ENCODE measurements around the gene TAF6L.
"Not testable (repeated sequence)": the region's sequence is repeated elsewhere in the genome, so short reads cannot be mapped to it uniquely, and the experiment has no call there.

TAF6L gene

DNA sequence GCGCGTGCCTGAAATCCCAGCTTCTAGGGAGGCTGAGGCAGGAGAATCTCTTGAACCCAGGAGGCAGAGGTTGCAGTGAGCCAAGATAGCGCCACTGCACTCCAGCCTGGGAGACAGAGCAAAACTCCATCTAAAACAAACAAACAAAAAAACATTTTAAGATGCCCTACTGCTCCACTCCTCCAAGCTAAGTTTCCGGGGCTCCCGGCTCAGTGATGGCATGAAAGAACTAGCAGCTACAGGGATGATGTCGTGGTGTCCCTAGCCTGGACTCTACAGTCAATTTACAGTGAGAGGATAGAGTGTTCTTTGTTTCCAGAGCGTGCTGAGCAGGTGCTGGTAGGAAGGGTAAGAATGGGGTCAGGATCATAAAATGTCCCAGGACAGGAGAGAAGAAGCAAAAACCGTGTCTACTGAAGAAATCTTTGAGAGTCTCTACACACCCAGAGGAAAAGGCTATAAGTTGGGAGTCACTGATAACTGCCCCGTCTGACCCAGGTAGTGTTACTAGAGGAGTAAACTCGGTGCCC lies 16.0 kb upstream of the TAF6L start:
- peak; percentile 63 for DNase-seq (ENCODE audit: low spot score)

GRCh38 chr11:62757846-62758788 lies 13.1 kb upstream of the TAF6L start:
- DNase-seq (ENCODE audit: low spot score), result no peak

GRCh38 chr11:62760867-62761227 lies 10.3 kb upstream of the TAF6L start:
- not testable (repeated sequence) for DNase-seq (ENCODE audit: low spot score)

GRCh38 chr11:62770778-62771143 lies 435 bp upstream of the TAF6L start:
- DNase-seq (ENCODE audit: low spot score), result no peak

DNA sequence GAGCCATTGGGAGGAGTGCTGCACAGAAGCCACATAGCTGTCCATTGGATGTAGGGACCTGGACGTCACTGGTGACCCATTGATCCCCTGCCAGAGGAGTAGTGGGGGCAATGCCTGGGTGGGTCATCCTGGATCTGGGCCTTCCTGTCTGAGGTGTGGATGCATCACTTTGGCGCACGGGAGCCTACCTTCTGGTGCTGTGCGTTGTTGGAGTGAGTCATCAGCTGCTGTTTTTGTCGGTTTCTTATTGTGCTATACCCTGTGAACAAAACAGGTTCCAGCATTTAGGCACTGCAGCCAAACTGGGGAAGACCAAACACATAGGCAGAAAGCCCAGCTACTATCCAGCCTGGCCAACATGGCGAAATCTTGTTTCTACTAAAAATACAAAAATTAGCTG lies 3.2 kb downstream of the TAF6L start:
- DNase-seq (ENCODE audit: low spot score), result no peak

DNA sequence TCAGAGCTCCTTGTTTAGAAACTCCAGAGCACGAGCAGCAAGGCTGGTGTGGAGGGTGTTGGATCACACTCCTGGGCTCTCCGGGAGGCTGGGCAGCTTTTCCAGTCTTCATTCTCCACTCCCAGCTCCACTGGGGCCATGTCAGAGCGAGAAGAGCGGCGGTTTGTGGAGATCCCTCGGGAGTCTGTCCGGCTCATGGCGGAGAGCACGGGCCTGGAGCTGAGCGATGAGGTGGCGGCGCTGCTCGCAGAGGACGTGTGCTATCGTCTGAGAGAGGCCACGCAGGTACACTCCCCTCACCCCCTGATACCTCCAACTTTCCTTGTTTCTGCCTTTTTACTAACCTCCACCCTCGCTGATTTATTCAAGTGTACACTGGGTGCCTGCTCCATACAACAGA lies 4.5 kb downstream of the TAF6L start:
- no peak for DNase-seq (ENCODE audit: low spot score)

- no peak for DNase-seq (ENCODE audit: low spot score)
Observed at GRCh38 chr11:62777389-62777788, 6.2 kb downstream of the TAF6L start.

DNA sequence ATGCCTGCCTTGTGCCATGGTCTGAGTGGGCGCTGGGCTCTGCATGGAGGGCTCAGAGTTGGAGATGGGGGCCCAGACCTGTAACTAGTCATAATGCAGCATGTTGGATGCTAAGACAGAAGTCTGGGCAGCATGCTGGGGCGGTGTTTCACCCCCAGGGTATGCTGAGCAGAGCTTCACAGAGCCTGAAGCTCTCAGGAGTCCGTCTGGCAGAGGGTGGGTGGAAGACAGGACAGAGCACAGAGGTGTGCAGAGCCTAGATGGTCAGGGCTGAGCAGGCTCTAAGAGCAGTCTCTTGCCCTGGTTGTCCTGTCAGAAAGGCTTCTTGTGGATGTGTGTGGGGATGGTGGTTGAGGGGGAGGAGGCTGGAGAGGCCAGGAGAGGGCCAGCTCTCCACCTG lies 7.2 kb downstream of the TAF6L start:
- DNase-seq (ENCODE audit: low spot score), result no peak

- DNase-seq (ENCODE audit: low spot score), result no peak
Observed at GRCh38 chr11:62782753-62783152, 11.6 kb downstream of the TAF6L start.

DNA sequence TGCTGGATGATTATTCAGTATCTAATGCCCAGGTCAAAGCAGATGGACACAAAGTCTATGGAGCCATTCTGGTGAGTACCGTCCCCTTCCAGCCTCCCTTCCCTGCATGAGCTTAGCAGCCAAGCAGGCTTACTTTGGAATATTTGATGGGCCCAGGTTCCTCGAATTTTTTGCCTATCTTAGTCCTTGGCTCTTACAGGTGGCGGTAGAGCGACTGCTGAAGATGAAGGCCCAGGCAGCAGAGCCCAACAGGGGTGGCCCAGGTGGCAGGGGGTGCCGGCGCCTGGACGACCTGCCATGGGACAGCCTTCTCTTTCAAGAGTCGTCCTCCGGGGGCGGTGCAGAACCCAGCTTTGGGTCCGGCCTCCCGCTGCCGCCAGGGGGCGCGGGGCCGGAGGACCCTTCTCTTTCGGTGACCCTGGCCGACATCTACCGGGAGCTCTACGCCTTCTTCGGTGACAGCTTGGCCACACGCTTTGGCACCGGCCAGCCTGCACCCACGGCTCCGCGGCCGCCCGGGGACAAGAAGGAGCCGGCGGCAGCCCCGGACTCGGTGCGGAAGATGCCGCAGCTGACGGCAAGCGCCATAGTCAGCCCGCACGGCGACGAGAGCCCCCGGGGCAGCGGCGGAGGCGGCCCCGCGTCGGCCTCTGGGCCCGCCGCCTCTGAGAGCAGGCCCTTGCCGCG lies 15.3 kb downstream of the TAF6L start:
- peak; percentile 82 for DNase-seq (ENCODE audit: low spot score)

DNA sequence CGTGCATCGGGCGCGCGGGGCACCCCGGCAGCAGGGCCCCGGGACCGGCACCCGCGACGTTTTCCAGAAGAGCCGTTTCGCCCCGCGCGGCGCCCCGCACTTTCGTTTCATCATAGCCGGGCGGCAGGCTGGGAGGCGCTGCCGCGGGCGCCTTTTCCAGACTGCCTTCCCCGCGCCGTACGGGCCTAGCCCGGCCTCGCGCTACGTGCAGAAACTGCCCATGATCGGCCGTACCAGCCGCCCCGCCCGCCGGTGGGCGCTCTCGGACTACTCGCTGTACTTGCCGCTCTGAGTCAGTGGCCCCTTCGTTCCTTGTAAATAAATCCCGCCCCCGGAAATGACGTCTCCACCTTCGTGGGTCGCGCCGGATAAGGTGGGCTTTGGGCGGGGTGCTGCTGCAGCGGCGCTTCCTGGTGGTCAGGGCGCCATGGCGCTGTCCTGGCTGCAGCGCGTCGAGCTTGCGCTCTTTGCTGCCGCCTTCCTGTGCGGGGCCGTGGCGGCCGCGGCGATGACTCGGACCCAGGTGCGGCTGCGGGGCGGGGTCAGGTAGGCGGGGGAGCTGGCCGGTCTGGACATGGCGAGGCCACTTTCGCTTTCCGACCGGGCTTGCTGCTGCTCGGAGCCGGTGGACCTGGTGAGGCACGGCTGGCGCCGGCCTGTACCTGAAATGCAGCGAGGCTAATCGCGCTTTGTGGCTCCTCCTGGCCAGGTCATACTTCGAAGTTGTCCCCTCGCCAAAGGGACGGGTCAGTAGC lies 16.0 kb downstream of the TAF6L start, which contains the start of gene TMEM179B:
TMEM179B (plus strand) TSS at position 398 of the 755 bp plus-strand sequence; CDS start at position 428, 30 bp downstream.
- peak; percentile 98 for DNase-seq (ENCODE audit: low spot score)

DNA sequence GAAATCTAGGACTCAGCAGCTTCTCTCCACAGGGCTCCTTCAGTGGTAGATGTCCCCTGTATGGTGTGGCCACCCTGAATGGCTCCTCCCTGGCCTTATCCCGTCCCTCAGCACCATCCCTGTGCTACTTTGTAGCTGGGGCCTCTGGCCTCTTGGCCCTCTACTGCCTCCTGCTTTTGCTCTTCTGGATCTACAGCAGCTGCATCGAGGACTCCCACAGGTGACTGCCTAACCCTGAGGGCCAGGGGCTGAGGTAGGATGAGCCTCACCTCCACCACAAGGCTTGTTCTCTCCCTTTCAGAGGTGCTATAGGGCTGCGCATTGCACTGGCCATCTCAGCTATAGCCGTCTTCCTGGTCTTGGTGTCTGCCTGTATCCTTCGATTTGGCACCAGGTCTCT lies 17.8 kb downstream of the TAF6L start:
- DNase-seq (ENCODE audit: low spot score), result no peak

DNA sequence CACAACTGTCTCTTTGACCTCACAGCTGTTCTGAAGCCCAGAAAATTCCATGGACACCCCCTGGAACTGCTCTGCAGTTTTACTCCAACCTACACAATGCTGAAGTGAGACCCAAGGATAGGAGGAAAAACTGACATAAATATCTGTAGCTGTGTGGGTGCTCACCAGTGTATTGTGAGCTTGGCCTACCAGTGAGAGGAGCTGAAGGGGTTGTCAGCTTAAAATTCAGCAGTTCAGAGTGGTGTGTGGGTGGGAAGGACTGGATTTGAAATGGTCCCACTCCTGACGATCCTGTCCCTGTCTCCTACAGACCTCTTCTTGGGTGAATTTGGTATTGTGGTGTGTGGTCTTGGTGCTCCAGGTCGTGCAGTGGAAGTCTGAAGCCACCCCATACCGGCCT lies 18.4 kb downstream of the TAF6L start:
- no peak for DNase-seq (ENCODE audit: low spot score)

GRCh38 chr11:62791501-62792201 lies 20.5 kb downstream of the TAF6L start, which contains the start of gene TMEM223:
TSS of gene TMEM223 (minus strand) at chr11:62792006. CDS start at chr11:62791994, 12 bp downstream.
- DNase-seq (ENCODE audit: low spot score), result peak; percentile 83

- DNase-seq (ENCODE audit: low spot score), result no peak
Observed at GRCh38 chr11:62792202-62792575, 21.0 kb downstream of the TAF6L start.

- DNase-seq (ENCODE audit: low spot score), result no peak
Observed at GRCh38 chr11:62794201-62794775, 23.1 kb downstream of the TAF6L start.

DNA sequence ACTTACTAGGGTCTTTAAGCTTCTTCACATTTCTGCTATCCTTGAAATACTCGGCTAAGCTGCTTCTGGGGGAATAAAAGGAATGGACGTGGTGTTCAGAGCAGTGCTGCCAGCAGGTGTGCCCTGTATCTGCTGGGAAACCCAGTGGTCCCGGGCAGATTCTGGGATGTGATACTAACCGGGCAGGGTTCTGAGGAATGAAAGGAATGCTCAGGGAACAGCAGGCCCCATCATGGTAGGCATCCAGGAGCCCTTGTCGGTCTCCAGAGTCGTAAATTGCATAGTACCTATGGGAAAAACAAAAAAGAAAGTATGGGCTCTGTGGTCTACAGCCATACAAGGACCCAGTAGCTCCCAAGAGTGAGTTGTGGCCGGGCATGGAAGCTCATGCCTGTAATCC lies 25.1 kb downstream of the TAF6L start:
- DNase-seq (ENCODE audit: low spot score), result no peak

DNA sequence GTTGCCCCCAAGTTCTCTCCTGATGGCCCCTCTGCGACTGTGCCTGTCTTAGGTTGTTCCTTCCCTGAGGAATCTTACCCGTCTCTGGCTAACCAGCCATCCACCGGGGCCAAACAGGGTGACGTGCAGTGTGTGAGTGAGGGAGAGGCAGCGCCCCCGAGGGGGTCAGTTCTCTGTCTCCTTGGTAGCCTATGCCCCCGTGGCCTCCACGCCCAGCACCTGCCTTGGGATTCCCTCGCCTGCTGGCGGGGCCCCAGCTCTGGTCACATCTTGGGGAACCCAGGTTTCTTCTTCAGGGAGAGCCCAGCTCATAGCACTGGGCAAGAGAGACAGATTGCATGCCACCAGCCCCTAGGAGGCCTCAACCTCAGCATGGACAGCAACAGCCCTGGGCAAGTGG lies 28.3 kb downstream of the TAF6L start:
- no peak for DNase-seq (ENCODE audit: low spot score)

- DNase-seq (ENCODE audit: low spot score), result no peak
Observed at GRCh38 chr11:62801071-62801470, 29.9 kb downstream of the TAF6L start.

DNA sequence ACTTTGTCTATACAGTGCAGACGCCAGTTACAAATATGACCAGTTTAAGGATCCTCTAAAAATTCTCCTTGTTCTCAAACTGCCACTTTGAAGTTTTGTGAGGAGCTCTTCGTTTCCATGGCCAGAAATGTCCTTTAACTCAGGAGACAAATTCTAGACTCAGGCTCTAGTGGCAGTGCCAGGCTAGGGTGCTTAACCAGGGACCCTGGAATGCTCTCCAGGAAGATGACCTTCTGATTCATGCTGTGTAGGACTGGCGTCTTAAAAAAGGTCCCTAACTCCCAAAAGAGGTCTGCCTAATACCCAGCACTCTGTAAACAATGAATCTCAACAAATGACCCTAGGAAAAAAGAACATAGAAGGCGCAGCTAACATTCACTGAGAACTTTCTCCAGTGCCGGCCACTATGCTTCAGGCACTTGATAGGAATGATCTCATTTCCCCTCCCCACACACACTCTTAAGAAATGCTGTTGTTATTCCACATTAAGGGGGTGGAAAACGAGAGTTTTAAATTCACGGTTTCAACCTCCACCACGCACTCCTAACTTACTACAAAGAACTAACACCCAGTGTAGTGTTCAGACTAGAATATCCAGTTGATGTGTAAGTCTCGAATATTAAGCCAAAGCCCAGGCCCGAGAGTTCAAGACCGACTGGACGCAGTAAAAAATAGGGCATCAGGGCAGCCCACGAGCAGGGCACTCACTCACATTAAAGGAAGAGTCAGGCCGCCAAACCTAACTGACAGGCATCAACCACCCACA lies 33.3 kb downstream of the TAF6L start:
- DNase-seq (ENCODE audit: low spot score), result peak; percentile 30

All from pons (tissue), 1 donor.